GM18868 (cell line): ENCODE measurements around the gene ATXN3L.

ENCODE experiments used
- ATAC-seq: cut with Tn5 transposase; IDR thresholded peaks from one replicate; pipeline ENCODE4 v1.9.1; 2021; ENCODE audit warnings: mild to moderate bottlenecking, moderate library complexity; ENCODE audit not compliant: unreplicated experiment

The ATXN3L gene

GRCh38 chrX:13271511-13271910 lies 48.3 kb downstream of the ATXN3L start:
- ATAC-seq = no peak

GRCh38 chrX:13270360-13270759 lies 49.5 kb downstream of the ATXN3L start:
- no peak for ATAC-seq

- ATAC-seq = no peak
Observed at GRCh38 chrX:13268874-13269273, 51.0 kb downstream of the ATXN3L start.
